GM19023 (cell line): ENCODE results near the gene IKZF3.
"Not testable (repeated sequence)": the region's sequence is repeated elsewhere in the genome, so short reads cannot be mapped to it uniquely, and the experiment has no call there.

Source experiments
- ATAC-seq: cut with Tn5 transposase; IDR thresholded peaks from one replicate; pipeline ENCODE4 v1.9.1; 2021; ENCODE audit warnings: mild to moderate bottlenecking, moderate library complexity; ENCODE audit not compliant: unreplicated experiment

IKZF3 gene

GRCh38 chr17:39742856-39743436 lies 121.2 kb downstream of the IKZF3 start:
- ATAC-seq: no peak

- ATAC-seq: no peak
These were observed 121.8 kb downstream of the IKZF3 start for GRCh38 chr17:39742126-39742855.

- no peak for ATAC-seq
These were observed 123.6 kb downstream of the IKZF3 start for GRCh38 chr17:39740357-39741111.

- no peak for ATAC-seq
These were observed 124.2 kb downstream of the IKZF3 start for GRCh38 chr17:39739885-39740356.

DNA sequence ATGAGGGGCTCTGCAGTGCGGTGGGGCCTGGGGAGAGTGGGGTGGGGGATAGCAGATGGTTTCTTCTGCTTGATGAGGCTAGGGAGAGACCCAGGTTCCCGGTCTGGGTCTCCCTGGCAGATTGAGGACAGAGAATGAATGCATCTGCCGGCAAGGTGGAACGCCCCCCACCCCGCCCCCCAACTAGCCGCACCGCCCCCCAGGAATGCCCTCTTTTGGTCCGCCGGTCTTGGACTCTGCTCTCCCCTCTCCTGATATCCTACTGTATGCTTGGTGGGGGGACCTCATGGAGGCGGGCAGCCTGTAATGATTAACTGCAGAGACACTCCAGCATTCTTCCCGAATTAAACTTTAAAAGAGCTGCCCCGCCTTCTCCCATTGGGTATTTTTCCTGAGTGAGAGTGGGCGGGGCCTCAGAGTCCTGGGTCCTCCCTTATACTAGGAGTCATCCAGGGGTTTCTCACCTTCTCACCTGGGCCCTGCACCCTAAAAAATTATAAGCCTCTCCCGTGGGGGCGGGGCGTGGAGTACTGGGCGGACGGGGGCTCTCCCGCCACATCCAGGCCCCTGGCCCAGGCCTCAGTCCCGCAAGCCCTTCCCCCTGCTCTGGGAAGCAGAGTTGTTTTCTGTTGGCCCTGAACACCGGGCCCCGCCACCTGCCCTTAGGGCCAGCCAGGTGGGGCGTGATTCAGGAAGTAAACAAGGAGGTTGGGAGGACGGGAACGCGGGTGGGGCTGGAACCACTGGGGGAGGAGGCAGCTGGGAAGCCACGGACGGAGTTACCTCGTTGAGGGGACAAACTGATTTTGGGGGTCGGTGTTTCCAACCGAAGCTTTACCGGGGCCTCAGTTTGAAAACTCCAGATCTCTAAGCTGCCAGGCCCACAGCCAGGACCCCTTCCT lies 124.9 kb downstream of the IKZF3 start:
- ATAC-seq: no peak

DNA sequence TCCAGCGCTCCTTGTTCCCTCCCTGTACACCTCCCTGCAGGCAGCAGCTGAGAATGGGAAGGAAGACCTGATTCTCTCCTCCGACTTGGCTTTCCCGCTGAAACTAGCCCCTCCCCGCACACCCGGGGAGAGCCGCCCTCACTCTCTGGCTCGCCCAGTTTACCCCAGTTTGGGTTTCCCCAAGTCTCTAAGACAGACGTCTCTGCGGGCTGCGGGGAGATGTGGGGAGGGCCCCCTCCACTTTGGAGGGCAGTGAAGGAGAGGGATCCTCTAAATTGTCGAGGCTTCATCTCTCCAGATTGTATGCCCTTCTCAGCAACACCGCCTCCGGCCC lies 125.6 kb downstream of the IKZF3 start:
- ATAC-seq: no peak

GRCh38 chr17:39737760-39738567 lies 126.1 kb downstream of the IKZF3 start, which contains the start of gene GRB7:
Gene GRB7, plus strand, starts transcription at chr17:39737938. Its CDS starts 4,364 bp downstream, at chr17:39742302.
- ATAC-seq: no peak

DNA sequence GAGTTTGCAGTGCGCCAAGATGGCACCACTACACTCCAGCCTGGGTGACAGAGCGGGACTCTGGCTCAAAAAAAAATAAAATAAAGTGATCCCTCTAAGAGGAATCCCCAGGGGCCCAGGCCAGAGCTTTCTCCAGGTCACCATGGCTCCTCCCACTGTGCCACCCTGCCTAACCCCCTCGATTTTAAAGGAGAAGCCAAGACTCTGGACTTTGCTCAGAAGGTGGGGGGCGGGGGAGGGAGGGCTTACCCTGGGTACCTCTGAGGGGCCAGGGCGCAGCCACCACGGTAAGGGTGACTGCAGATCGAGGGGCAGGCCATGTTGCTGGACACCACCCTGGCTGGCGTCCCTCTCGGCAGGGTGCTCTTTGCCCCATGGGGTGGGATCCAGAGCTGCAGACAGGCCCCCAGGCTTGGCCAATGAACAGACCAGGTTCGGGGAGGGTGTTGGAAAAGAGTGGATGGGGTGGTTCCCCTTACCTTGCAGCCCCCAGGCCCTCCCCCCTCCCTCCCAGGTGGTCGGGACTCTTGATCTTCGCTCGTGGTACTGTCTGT lies 126.8 kb downstream of the IKZF3 start:
- ATAC-seq: no peak

DNA sequence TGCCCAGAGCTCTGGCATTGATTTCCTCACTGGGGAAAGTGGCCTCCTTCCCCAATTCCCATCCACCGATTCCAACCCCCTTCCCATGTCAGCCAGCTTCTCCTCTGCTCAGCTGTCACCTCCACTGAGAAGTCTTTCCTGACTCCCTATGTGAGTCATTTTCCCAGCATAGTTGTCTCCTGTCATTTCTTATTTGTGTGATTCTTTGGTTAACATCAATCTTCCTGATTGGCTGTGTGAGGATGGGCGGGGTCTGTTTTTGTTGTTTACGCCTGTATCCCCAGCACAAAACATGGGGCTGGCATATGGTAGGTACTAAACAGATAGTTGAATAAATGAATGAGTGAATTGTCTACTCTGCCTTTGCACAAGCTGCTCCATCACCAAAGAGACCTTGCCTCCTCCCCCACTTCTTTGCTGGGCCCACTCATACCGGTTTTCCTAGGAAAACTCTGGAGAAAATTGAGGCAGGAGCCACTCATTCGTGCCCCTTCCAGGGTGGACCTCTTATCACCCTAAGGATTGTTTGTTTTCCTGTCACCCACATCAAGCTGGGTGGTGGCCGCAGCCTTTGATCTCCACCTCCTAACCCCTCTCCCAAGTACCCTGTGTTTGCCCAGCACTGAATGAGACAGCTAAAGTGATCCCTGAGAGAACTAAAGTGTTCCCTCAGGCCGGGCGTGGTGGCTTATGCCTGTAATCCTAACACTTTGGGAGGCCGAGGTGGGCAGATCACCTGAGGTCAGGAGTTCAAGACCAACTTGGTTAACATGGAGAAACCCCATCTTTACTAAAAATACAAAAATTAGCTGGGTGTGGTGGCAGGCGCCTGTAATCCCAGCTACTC lies 127.6 kb downstream of the IKZF3 start:
- ATAC-seq: no peak

- ATAC-seq: no peak
These were observed 128.2 kb downstream of the IKZF3 start for GRCh38 chr17:39735882-39736281.

DNA sequence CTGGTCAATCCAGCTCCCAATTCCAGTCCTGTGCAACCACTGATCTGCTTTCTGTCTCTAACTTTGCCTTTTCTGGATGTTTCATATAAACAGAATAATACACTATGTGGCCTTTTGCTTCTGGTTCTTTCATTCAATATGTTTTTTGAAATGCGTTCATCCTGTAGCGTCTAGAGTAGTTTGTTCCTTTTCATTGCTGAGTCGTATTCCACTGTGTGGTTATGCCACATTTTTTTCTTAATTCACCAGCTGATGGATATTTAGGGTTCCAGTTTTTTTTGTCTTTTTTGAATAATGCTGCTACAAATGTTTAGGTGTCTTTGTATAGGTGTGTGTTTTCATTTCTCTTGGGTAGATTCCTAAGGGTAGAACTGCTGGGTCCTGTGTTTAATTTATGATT lies 131.5 kb downstream of the IKZF3 start:
- ATAC-seq: no peak

DNA sequence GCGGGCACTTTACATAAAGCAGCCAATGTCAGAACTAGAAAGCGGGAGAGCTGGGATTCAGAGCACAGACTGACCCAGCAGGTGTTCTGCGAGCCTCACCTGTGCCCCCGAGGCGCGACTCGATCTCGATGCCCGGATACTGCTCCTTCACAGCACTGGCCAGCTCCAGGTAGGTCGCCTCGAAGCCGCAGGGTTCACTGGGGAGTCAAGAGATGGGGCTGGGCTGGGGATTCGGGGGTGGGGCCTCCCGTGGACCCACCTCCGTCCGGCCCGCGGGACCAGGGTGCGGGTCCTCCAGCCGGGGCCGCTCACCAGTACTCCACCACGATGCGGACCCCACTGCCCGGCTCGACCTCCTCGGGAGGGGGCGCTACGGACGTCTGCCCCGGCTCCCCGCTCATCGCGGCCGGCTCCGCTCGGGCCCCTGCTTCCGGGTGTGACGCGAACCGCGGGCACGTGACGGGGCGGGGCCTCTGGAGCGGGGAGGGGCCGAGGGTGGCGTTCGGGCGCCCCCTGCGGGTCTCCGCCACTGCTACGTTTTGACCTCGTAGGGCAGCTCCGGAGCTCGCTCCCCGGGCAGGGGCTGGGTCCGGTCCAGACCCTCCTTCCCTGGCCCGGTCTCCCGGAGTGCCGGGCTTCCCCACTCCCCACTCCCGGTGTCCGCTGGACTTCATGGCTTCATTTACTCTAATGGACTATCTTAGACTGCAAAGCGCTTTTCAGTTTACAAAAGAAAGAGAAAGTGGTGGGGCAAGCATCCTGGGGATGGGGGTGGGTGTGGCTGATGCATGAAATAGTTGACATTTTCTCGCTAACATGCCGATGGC lies 133.8 kb downstream of the IKZF3 start, which contains the start of gene MIEN1:
TSS of gene MIEN1 (minus strand) at position 438 of the 827 bp plus-strand sequence. CDS start at position 401, 37 bp downstream.
- peak; percentile 86 for ATAC-seq

GRCh38 chr17:39729280-39729851 lies 134.7 kb downstream of the IKZF3 start:
- ATAC-seq: no peak

- no peak for ATAC-seq
These were observed 136.6 kb downstream of the IKZF3 start for GRCh38 chr17:39727556-39727955.

- ATAC-seq: no peak
These were observed 137.5 kb downstream of the IKZF3 start for GRCh38 chr17:39726617-39727016.

DNA sequence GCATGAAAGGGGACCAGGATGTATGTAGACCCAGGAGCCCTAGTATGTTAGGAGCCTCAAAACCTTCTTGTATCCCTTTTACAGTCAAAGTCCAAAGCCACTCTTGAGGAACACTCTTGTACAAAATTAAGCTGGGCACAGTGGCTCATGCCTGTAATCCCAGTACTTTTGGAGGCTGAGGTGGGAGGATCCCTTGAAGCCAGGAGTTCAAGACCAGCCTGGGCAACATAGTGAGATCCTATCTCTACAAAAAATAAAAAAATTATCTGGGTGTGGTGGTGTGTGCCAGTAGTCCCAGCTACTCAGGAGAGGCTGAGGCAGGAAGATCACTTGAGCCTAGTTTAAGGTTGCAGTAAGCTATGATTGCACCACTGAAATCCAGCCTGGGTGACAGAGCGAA lies 138.2 kb downstream of the IKZF3 start:
- not testable (repeated sequence) for ATAC-seq

DNA sequence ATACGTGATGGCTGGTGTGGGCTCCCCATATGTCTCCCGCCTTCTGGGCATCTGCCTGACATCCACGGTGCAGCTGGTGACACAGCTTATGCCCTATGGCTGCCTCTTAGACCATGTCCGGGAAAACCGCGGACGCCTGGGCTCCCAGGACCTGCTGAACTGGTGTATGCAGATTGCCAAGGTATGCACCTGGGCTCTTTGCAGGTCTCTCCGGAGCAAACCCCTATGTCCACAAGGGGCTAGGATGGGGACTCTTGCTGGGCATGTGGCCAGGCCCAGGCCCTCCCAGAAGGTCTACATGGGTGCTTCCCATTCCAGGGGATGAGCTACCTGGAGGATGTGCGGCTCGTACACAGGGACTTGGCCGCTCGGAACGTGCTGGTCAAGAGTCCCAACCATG lies 139.4 kb downstream of the IKZF3 start:
- no peak for ATAC-seq
